Caco-2 (cell line): Measurements from ENCODE around the gene NOL4. TPM values are rescaled to one million over a fixed set of nuclear protein-coding genes. Genes with fewer than 3 reads are reported as not detected.

Source experiments
- BruUV-seq: library from RNA; stranded (reverse); fragments of 400-500 nt; replicated peaks from 2 replicates; lab custom pipeline; 2021; lab: Mats Ljungman, UMichigan
- CTCF ChIA-PET: fragments of 300-600 bp; sonication (Branson Sonifier 250); formaldehyde crosslinking; loops from one replicate; lab custom pipeline; 2022; ENCODE audit warnings: antibody characterized with exemption; lab: Charles Lee
- POLR2A ChIA-PET: fragments of 300-600 bp; sonication (Branson Sonifier 250); formaldehyde crosslinking; loops from one replicate; lab custom pipeline; 2022; ENCODE audit warnings: antibody characterized with exemption; lab: Charles Lee
- DNase-seq, 2 experiments: peaks; one replicate each; pipeline versions ENCODE4 v3.0.0 to v3.0.0-alpha.2; 2020 to 2022
- H3K27me3 ChIP-seq: replicated peaks from 2 replicates; pipeline ENCODE4 v1.6.0; 2011; ENCODE audit warnings: low read length; ENCODE audit not compliant: control insufficient read depth, insufficient read depth
- H3K36me3 ChIP-seq: 2 replicates; pipeline ENCODE4 v1.5.1; 2011; ENCODE audit warnings: low read length; ENCODE audit not compliant: control insufficient read depth, insufficient read depth
- H3K4me1 ChIP-seq: fragments of 250-450 bp; sonication (Bioruptor Pico); 2 replicates; pipeline ENCODE4 v1.5.1; 2020; ENCODE audit warnings: mild to moderate bottlenecking
- H3K4me3 ChIP-seq: 2 replicates; pipeline ENCODE4 v1.5.1; 2011; ENCODE audit warnings: low read depth, mild to moderate bottlenecking, control low read depth, low read length
- H3K9me3 ChIP-seq: fragments of 250-450 bp; sonication (Bioruptor Pico); 2 replicates; pipeline ENCODE4 v1.5.1; 2020; ENCODE audit warnings: mild to moderate bottlenecking, moderate library complexity
- H3K27ac Mint-ChIP-seq: one replicate; pipeline ENCODE4 v1.8.0; 2022; ENCODE audit warnings: mixed read lengths; ENCODE audit not compliant: unreplicated experiment
- H3K27me3 Mint-ChIP-seq: one replicate; pipeline ENCODE4 v1.8.0; 2022; ENCODE audit warnings: mixed read lengths; ENCODE audit not compliant: insufficient read depth, unreplicated experiment
- H3K36me3 Mint-ChIP-seq: one replicate; pipeline ENCODE4 v1.8.0; 2022; ENCODE audit warnings: mild to moderate bottlenecking, mixed read lengths; ENCODE audit not compliant: insufficient read depth, unreplicated experiment
- H3K4me1 Mint-ChIP-seq: one replicate; pipeline ENCODE4 v1.8.0; 2022; ENCODE audit warnings: low read depth, mixed read lengths; ENCODE audit not compliant: unreplicated experiment
- H3K4me3 Mint-ChIP-seq: one replicate; pipeline ENCODE4 v1.8.0; 2022; ENCODE audit warnings: mild to moderate bottlenecking, moderate library complexity, mixed read lengths; ENCODE audit not compliant: unreplicated experiment
- H3K9me3 Mint-ChIP-seq: one replicate; pipeline ENCODE4 v1.8.0; 2022; ENCODE audit warnings: mixed read lengths; ENCODE audit not compliant: unreplicated experiment
- CTCF ChIP-seq, 2 experiments: fragments of 200-600 bp in 1 of 2; IDR thresholded peaks; 1 replicate in 1 of 2; 2 replicates in 1 of 2; pipeline versions ENCODE4 v1.5.1 to v1.8.0; 2011 to 2022; ENCODE audit warnings: antibody characterized with exemption in 1 of 2, control low read depth in 1 of 2, inconsistent platforms in 1 of 2, low read depth in 1 of 2, low read length in 1 of 2, mild to moderate bottlenecking in 1 of 2, moderate library complexity in 1 of 2; ENCODE audit not compliant: insufficient read depth in 1 of 2, severe bottlenecking in 1 of 2, unreplicated experiment in 1 of 2
- intact Hi-C: fragments of 100-400 bp; cut with micrococcal nuclease; formaldehyde crosslinking; loops from one replicate; pipeline ENCODE4 v1.10.0; 2022; ENCODE audit not compliant: unreplicated experiment
- total RNA-seq: library from RNA; stranded (reverse); gene quantifications from 2 replicates; pipeline ENCODE4 v1.2.3, GENCODE V29; 2022

Gene NOL4
- total RNA-seq, 1 experiment from 2014 or later, result not detected

GRCh38 chr18:34223893-34224422 is 755 bp downstream of the NOL4 start:
- H3K9me3 ChIP-seq, result no peaks in the 10 kb centered on the region
- TF ChIP-seq CTCF (IDR thresholded peaks at IDR 0.05; ENCODE audit: insufficient read depth in 1 of 2, low read depth in 1 of 2, low read length in 1 of 2, severe bottlenecking in 1 of 2, unreplicated experiment in 1 of 2), result no peak
- intact Hi-C loops, result no loop called here
- no peaks in the 10 kb centered on the region for H3K9me3 Mint-ChIP-seq
- ChIA-PET CTCF (interaction anchor here (0.7 to 1.0 kb wide), 2 partner anchors 101 to 468 kb away, joined by 3 to 5 read pairs; no protein-coding TSS in a partner anchor), POLR2A (no interaction called here)
- peak overlapping the region; percentile 59 for H3K4me3 Mint-ChIP-seq
- no peaks in the 10 kb centered on the region for H3K4me1 ChIP-seq
- no peaks in the 10 kb centered on the region for H3K4me1 Mint-ChIP-seq
- H3K27me3 Mint-ChIP-seq, result peaks cover 5% of the 10 kb centered on the region
- no TSS peak for BruUV-seq
- H3K4me3 ChIP-seq, result no peak overlapping the region; the same call in 1 of the 2 replicates
- no peak overlapping the region for H3K27ac Mint-ChIP-seq
- peaks cover 2% of the 10 kb centered on the region; the same call in 1 of the 2 replicates for H3K27me3 ChIP-seq
- no peak for DNase-seq
- no peaks in the 10 kb centered on the region for H3K36me3 ChIP-seq
- no peaks in the 10 kb centered on the region for H3K36me3 Mint-ChIP-seq

GRCh38 chr18:34223164-34223892 is 1.4 kb downstream of the NOL4 start:
- BruUV-seq, result no TSS peak
- intact Hi-C loops, result no loop called here
- peak in 1 of 2 experiments; percentile 2 for DNase-seq
- peaks cover 5% of the 10 kb centered on the region for H3K27me3 Mint-ChIP-seq
- peak overlapping the region; percentile 62 for H3K4me3 Mint-ChIP-seq
- H3K36me3 Mint-ChIP-seq, result no peaks in the 10 kb centered on the region
- H3K36me3 ChIP-seq, result no peaks in the 10 kb centered on the region
- no peak for TF ChIP-seq CTCF (IDR thresholded peaks at IDR 0.05; ENCODE audit: insufficient read depth in 1 of 2, low read depth in 1 of 2, low read length in 1 of 2, severe bottlenecking in 1 of 2, unreplicated experiment in 1 of 2)
- no peak overlapping the region; the same call in 1 of the 2 replicates for H3K4me3 ChIP-seq
- no peaks in the 10 kb centered on the region for H3K4me1 Mint-ChIP-seq
- no peaks in the 10 kb centered on the region for H3K4me1 ChIP-seq
- no peaks in the 10 kb centered on the region for H3K9me3 Mint-ChIP-seq
- peaks cover 2% of the 10 kb centered on the region; the same call in 1 of the 2 replicates for H3K27me3 ChIP-seq
- ChIA-PET CTCF (no interaction called here), POLR2A (no interaction called here)
- H3K9me3 ChIP-seq, result no peaks in the 10 kb centered on the region
- H3K27ac Mint-ChIP-seq, result no peak overlapping the region

- Histone ChIP-seq H3K4me3 (peak overlapping the region; percentile 15; the same call in 1 of the 2 replicates), H3K36me3 (no peaks in the 10 kb centered on the region), H3K9me3 (no peaks in the 10 kb centered on the region), H3K4me1 (no peaks in the 10 kb centered on the region), H3K27me3 (peaks cover 2% of the 10 kb centered on the region; the same call in 1 of the 2 replicates)
- Mint-ChIP-seq H3K4me3 (peak overlapping the region; percentile 62), H3K36me3 (no peaks in the 10 kb centered on the region), H3K4me1 (no peaks in the 10 kb centered on the region), H3K27me3 (peaks cover 2% of the 10 kb centered on the region), H3K9me3 (no peaks in the 10 kb centered on the region), H3K27ac (no peak overlapping the region)
- peak in 1 of 2 experiments; percentile 0 for DNase-seq
- no peak for TF ChIP-seq CTCF (IDR thresholded peaks at IDR 0.05; ENCODE audit: insufficient read depth in 1 of 2, low read depth in 1 of 2, low read length in 1 of 2, severe bottlenecking in 1 of 2, unreplicated experiment in 1 of 2)
- ChIA-PET POLR2A (no interaction called here), CTCF (no interaction called here)
- no TSS peak for BruUV-seq
- intact Hi-C loops, result no loop called here
These were observed 2.2 kb downstream of the NOL4 start for GRCh38 chr18:34222307-34223163.
